ENCODE measurements around the gene PLD2. TPM values are rescaled to one million over a fixed set of nuclear protein-coding genes. Genes with fewer than 3 reads are reported as not detected.
A peak's percentile ranks its signal among the peaks of the same experiment; 100 is the strongest.
"Not testable (repeated sequence)": the region's sequence is repeated elsewhere in the genome, so short reads cannot be mapped to it uniquely, and the experiment has no call there.

Gene PLD2
- total and polyA plus RNA-seq, 3 experiments from 2014 or later, result 1.9 to 12.0 (median 10.1) TPM

GRCh38 chr17:4827399-4827798 lies 20.4 kb downstream of the PLD2 start:
- POLR2A ChIA-PET, result no interaction called here
- Histone ChIP-seq H3K4me3 (ENCODE audit: low read length) (no peak overlapping the region), H3K4me1 (ENCODE audit: insufficient read depth, low read length) (no peaks in the 10 kb centered on the region), H3K9me3 (ENCODE audit: low read length) (no peaks in the 10 kb centered on the region), H3K36me3 (ENCODE audit: insufficient read depth, low read length) (no peaks in the 10 kb centered on the region), H3K27ac (ENCODE audit: low read depth, low read length) (no peak overlapping the region), H3K27me3 (ENCODE audit: insufficient read depth, low read length, poor library complexity, severe bottlenecking) (no peaks in the 10 kb centered on the region)
- Mint-ChIP-seq H3K4me1 (no peaks in the 10 kb centered on the region), H3K27ac (no peak overlapping the region), H3K9me3 (no peaks in the 10 kb centered on the region), H3K27me3 (no peaks in the 10 kb centered on the region), H3K4me3 (no peak overlapping the region), H3K36me3 (peaks cover 0 to 5% (median 0%) of the 10 kb centered on the region in 3 donors)
- DNase-seq, result no peak
- CTCF ChIA-PET, result no interaction called here

GRCh38 chr17:4832829-4833177 lies 25.9 kb downstream of the PLD2 start:
- POLR2A ChIA-PET, result interaction anchor here (1.5 kb wide), 1 partner anchor 107 kb away, joined by 3 read pairs; the partner anchor contains the start of genes RNF167 and SLC25A11
- H3K27ac Mint-ChIP-seq, result peak overlapping the region; percentile 90 to 98 (median 98)
- not testable (repeated sequence) for H3K9me3 Mint-ChIP-seq

GRCh38 chr17:4833178-4833940 lies 26.4 kb downstream of the PLD2 start, which contains the start of gene MINK1:
Gene MINK1, plus strand, starts transcription at chr17:4833340. Its CDS starts 244 bp downstream, at chr17:4833584.
- POLR2A ChIA-PET, result interaction anchor here (0.9 to 1.5 kb wide), 4 partner anchors 19 to 107 kb away, joined by 3 to 4 read pairs (median 4); partner anchors contain the start of genes C17orf107, RNF167 and SLC25A11
- CTCF ChIA-PET, result interaction anchor here (1.4 kb wide), 1 partner anchor 26 kb away, joined by 3 read pairs; the partner anchor contains the start of gene PLD2

More at GRCh38 chr17:4832829-4833177, 25.9 kb downstream of the PLD2 start:
- H3K4me1 ChIP-seq (ENCODE audit: insufficient read depth, low read length), result peaks cover 27% of the 10 kb centered on the region
- Mint-ChIP-seq H3K4me1 (peaks cover 38 to 39% (median 38%) of the 10 kb centered on the region in 3 donors), H3K36me3 (peaks cover 0 to 11% (median under 1%) of the 10 kb centered on the region in 3 donors), H3K4me3 (peak overlapping the region; percentile 89 to 97 (median 93))
- not testable (repeated sequence) for H3K9me3 ChIP-seq (ENCODE audit: low read length); H3K27me3 Mint-ChIP-seq; H3K27me3 ChIP-seq (ENCODE audit: insufficient read depth, low read length, poor library complexity, severe bottlenecking); H3K36me3 ChIP-seq (ENCODE audit: insufficient read depth, low read length); DNase-seq
- H3K4me3 ChIP-seq (ENCODE audit: low read length), result peak overlapping the region; percentile 77
- H3K27ac ChIP-seq (ENCODE audit: low read depth, low read length), result peak overlapping the region; percentile 65
- CTCF ChIA-PET, result interaction anchor here (1.4 kb wide), 1 partner anchor 26 kb away, joined by 3 read pairs; the partner anchor contains the start of gene PLD2

GRCh38 chr17:4833941-4834680 lies 27.2 kb downstream of the PLD2 start:
- Histone ChIP-seq H3K36me3 (ENCODE audit: insufficient read depth, low read length) (no peaks in the 10 kb centered on the region), H3K27ac (ENCODE audit: low read depth, low read length) (peak overlapping the region; percentile 65), H3K4me3 (ENCODE audit: low read length) (peak overlapping the region; percentile 77), H3K4me1 (ENCODE audit: insufficient read depth, low read length) (peaks cover 27% of the 10 kb centered on the region), H3K9me3 (ENCODE audit: low read length) (no peaks in the 10 kb centered on the region), H3K27me3 (ENCODE audit: insufficient read depth, low read length, poor library complexity, severe bottlenecking) (no peaks in the 10 kb centered on the region)
- H3K27ac Mint-ChIP-seq, result peak overlapping the region; percentile 59 to 97 (median 94)
- peak in 1 of 5 donors; percentile 25 for DNase-seq
- peaks cover 0 to 18% (median 3%) of the 10 kb centered on the region in 3 donors for H3K36me3 Mint-ChIP-seq
- H3K9me3 Mint-ChIP-seq, result peaks cover 0 to 2% (median 0%) of the 10 kb centered on the region in 5 donors
- CTCF ChIA-PET, result interaction anchor here (1.4 to 2.2 kb wide), 2 partner anchors 27 to 44 kb away, joined by 3 to 7 read pairs; partner anchors contain the start of gene PLD2
- peaks cover 45 to 51% (median 48%) of the 10 kb centered on the region in 3 donors for H3K4me1 Mint-ChIP-seq
- H3K4me3 Mint-ChIP-seq, result peak overlapping the region; percentile 87 to 100 (median 94)
- no peaks in the 10 kb centered on the region for H3K27me3 Mint-ChIP-seq
- POLR2A ChIA-PET, result interaction anchor here (0.9 to 1.5 kb wide), 5 partner anchors 18 to 119 kb away, joined by 3 to 4 read pairs (median 4); partner anchors contain the start of genes C17orf107, RNF167 and SLC25A11

More at GRCh38 chr17:4833178-4833940, 26.4 kb downstream of the PLD2 start, which contains the start of gene MINK1:
- H3K4me3 Mint-ChIP-seq, result peak within 1 kb of the TSS; percentile 90 to 100 (median 95)
- peaks cover 27% of the 10 kb centered on the region for H3K4me1 ChIP-seq (ENCODE audit: insufficient read depth, low read length)
- H3K9me3 ChIP-seq (ENCODE audit: low read length), result no peaks in the 10 kb centered on the region
- peaks cover 0 to 2% (median 0%) of the 10 kb centered on the region in 5 donors for H3K9me3 Mint-ChIP-seq
- peak within 1 kb of the TSS; percentile 77 for H3K4me3 ChIP-seq (ENCODE audit: low read length)
- no peaks in the 10 kb centered on the region for H3K27me3 Mint-ChIP-seq
- H3K4me1 Mint-ChIP-seq, result peaks cover 43 to 44% (median 44%) of the 10 kb centered on the region in 3 donors
- H3K36me3 Mint-ChIP-seq, result peaks cover 0 to 16% (median 3%) of the 10 kb centered on the region in 3 donors
- no peaks in the 10 kb centered on the region for H3K36me3 ChIP-seq (ENCODE audit: insufficient read depth, low read length)
- peak within 1 kb of the TSS; percentile 65 for H3K27ac ChIP-seq (ENCODE audit: low read depth, low read length)
- H3K27ac Mint-ChIP-seq, result peak within 1 kb of the TSS; percentile 90 to 98 (median 98)
- no peaks in the 10 kb centered on the region for H3K27me3 ChIP-seq (ENCODE audit: insufficient read depth, low read length, poor library complexity, severe bottlenecking)
- DNase-seq, result peak; percentile 86 to 95 (median 90)

- DNase-seq, result no peak
- ChIA-PET POLR2A (interaction anchor here (1.5 kb wide), 1 partner anchor 120 kb away, joined by 4 read pairs; no protein-coding TSS in a partner anchor), CTCF (interaction anchor here (2.2 kb wide), 1 partner anchor 45 kb away, joined by 7 read pairs; no protein-coding TSS in a partner anchor)
- Histone ChIP-seq H3K27me3 (ENCODE audit: insufficient read depth, low read length, poor library complexity, severe bottlenecking) (no peaks in the 10 kb centered on the region), H3K4me3 (ENCODE audit: low read length) (peak overlapping the region; percentile 77), H3K36me3 (ENCODE audit: insufficient read depth, low read length) (no peaks in the 10 kb centered on the region), H3K9me3 (ENCODE audit: low read length) (no peaks in the 10 kb centered on the region), H3K27ac (ENCODE audit: low read depth, low read length) (peak overlapping the region; percentile 65), H3K4me1 (ENCODE audit: insufficient read depth, low read length) (peaks cover 27% of the 10 kb centered on the region)
- Mint-ChIP-seq H3K4me1 (peaks cover 50 to 56% (median 54%) of the 10 kb centered on the region in 3 donors), H3K27ac (peak overlapping the region; percentile 59 to 97 (median 94)), H3K4me3 (peak overlapping the region; percentile 87 to 100 (median 94)), H3K36me3 (peaks cover 0 to 23% (median 3%) of the 10 kb centered on the region in 3 donors), H3K9me3 (peaks cover 0 to 2% (median 0%) of the 10 kb centered on the region in 5 donors), H3K27me3 (no peaks in the 10 kb centered on the region)
These were observed 27.7 kb downstream of the PLD2 start for GRCh38 chr17:4834681-4835020.

GRCh38 chr17:4836221-4836620 lies 29.3 kb downstream of the PLD2 start:
- Histone ChIP-seq H3K4me3 (ENCODE audit: low read length) (peak overlapping the region; percentile 29), H3K27me3 (ENCODE audit: insufficient read depth, low read length, poor library complexity, severe bottlenecking) (no peaks in the 10 kb centered on the region), H3K27ac (ENCODE audit: low read depth, low read length) (peak overlapping the region; percentile 4), H3K4me1 (ENCODE audit: insufficient read depth, low read length) (peaks cover 35% of the 10 kb centered on the region), H3K9me3 (ENCODE audit: low read length) (no peaks in the 10 kb centered on the region), H3K36me3 (ENCODE audit: insufficient read depth, low read length) (no peaks in the 10 kb centered on the region)
- no peaks in the 10 kb centered on the region for H3K27me3 Mint-ChIP-seq
- H3K4me1 Mint-ChIP-seq, result peaks cover 65 to 72% (median 69%) of the 10 kb centered on the region in 3 donors
- CTCF ChIA-PET, result interaction anchor here (0.6 to 1.0 kb wide), 3 partner anchors 12 to 127 kb away, joined by 3 read pairs; no protein-coding TSS in a partner anchor
- H3K9me3 Mint-ChIP-seq, result peaks cover 0 to 2% (median 0%) of the 10 kb centered on the region in 5 donors
- DNase-seq, result no peak
- POLR2A ChIA-PET, result interaction anchor here (1.3 kb wide), 1 partner anchor 30 kb away, joined by 5 read pairs; the partner anchor contains the start of gene PLD2
- peaks cover 0 to 29% (median 3%) of the 10 kb centered on the region in 3 donors for H3K36me3 Mint-ChIP-seq
- peak overlapping the region in 6 of 7 donors; percentile 84 to 100 (median 94) for H3K4me3 Mint-ChIP-seq
- peak overlapping the region in 6 of 8 donors; percentile 70 to 94 (median 81) for H3K27ac Mint-ChIP-seq

All from CD8-positive, alpha-beta memory T cell (primary cell).